Endodermal cell (in vitro differentiated cells): ENCODE data around the gene HIC1. TPM values are rescaled to one million over a fixed set of nuclear protein-coding genes. Genes with fewer than 3 reads are reported as not detected.

Experiments used
- DNase-seq: peaks from one replicate; pipeline ENCODE4 v3.0.0-alpha.2; 2017
- H3K27ac ChIP-seq: 2 replicates; pipeline ENCODE4 v1.5.1; 2013; ENCODE audit warnings: mild to moderate bottlenecking, low read depth, low read length, moderate library complexity
- H3K27me3 ChIP-seq: 2 replicates; pipeline ENCODE4 v1.6.1; 2013; ENCODE audit warnings: mild to moderate bottlenecking, low read length, moderate library complexity; ENCODE audit not compliant: insufficient read depth, control insufficient read depth, poor library complexity, severe bottlenecking
- H3K36me3 ChIP-seq: 2 replicates; pipeline ENCODE4 v1.7.0; 2013; ENCODE audit warnings: mild to moderate bottlenecking, low read length, moderate library complexity; ENCODE audit not compliant: control insufficient read depth, insufficient read depth
- H3K4me1 ChIP-seq: one replicate; pipeline ENCODE4 v1.7.0; 2013; ENCODE audit warnings: low read length; ENCODE audit not compliant: control insufficient read depth, insufficient read depth
- H3K4me3 ChIP-seq: 2 replicates; pipeline ENCODE4 v1.5.1; 2013; ENCODE audit warnings: mild to moderate bottlenecking, low read length, moderate library complexity
- H3K9ac ChIP-seq: 2 replicates; pipeline ENCODE4 v1.6.1; 2013; ENCODE audit warnings: mild to moderate bottlenecking, low read length, moderate library complexity; ENCODE audit not compliant: poor library complexity, severe bottlenecking; ENCODE audit errors: extremely low read depth
- H3K9me3 ChIP-seq: 2 replicates; pipeline ENCODE4 v1.6.1; 2013; ENCODE audit warnings: mild to moderate bottlenecking, low read length, moderate library complexity; ENCODE audit not compliant: control insufficient read depth
- H3K27ac Mint-ChIP-seq: 2 replicates; pipeline ENCODE4 v1.8.0; 2020; ENCODE audit warnings: mixed read lengths
- H3K27me3 Mint-ChIP-seq: 2 replicates; pipeline ENCODE4 v1.8.0; 2021; ENCODE audit warnings: mild to moderate bottlenecking, mixed read lengths; ENCODE audit not compliant: insufficient read depth
- H3K36me3 Mint-ChIP-seq: 2 replicates; pipeline ENCODE4 v1.8.0; 2020; ENCODE audit warnings: low read depth, mixed read lengths
- H3K4me1 Mint-ChIP-seq: 2 replicates; pipeline ENCODE4 v1.8.0; 2020; ENCODE audit warnings: mixed read lengths
- H3K4me3 Mint-ChIP-seq: 2 replicates; pipeline ENCODE4 v1.8.0; 2020; ENCODE audit warnings: mild to moderate bottlenecking, moderate library complexity, mixed read lengths
- H3K9me3 Mint-ChIP-seq: 2 replicates; pipeline ENCODE4 v1.8.0; 2020; ENCODE audit warnings: mild to moderate bottlenecking, mixed read lengths
- CTCF ChIP-seq: fragments of 200-600 bp; sonication (generic); conservative IDR thresholded peaks from 2 replicates; pipeline ENCODE4 v1.5.0; 2021; ENCODE audit warnings: antibody characterized with exemption, mild to moderate bottlenecking
- WGBS, 2 experiments: methylation state at CpG; one replicate each; pipeline versions ENCODE4 v1.1.5 to v1.1.7; 2013; ENCODE audit warnings: missing lambda C conversion rate in 2 of 2, mixed read lengths in 1 of 2; ENCODE audit not compliant: insufficient coverage in 1 of 2, insufficient read length in 1 of 2; 5-methylcytosine and 5-hydroxymethylcytosine counted together
- total RNA-seq, 2 donors: library from RNA; stranded (reverse); fragmentation: NEBNext Ultra II Directional in 1 of 2; extraction: Animal tissue kit (Norgen Biotek cat#: 25700) in 1 of 2; gene quantifications; 2 replicates in 1 of 2; 3 replicates in 1 of 2; pipeline ENCODE4 v1.2.1, GENCODE V29; 2021

The HIC1 gene
- total RNA-seq, 2 donors from 2014 or later = 0.13 to 0.57 TPM

GRCh38 chr17:2062571-2063183, 7.8 kb downstream of the HIC1 start:
- peaks cover 41% of the 10 kb centered on the region for H3K27me3 Mint-ChIP-seq
- 35 to 56% methylated on average over 10 to 11 of the region's 11 CpGs for WGBS, 2 experiments
- Histone ChIP-seq H3K9me3 (no peaks in the 10 kb centered on the region), H3K36me3 (peaks cover 72% of the 10 kb centered on the region), H3K4me1 (peaks cover 10% of the 10 kb centered on the region), H3K27me3 (peaks cover 38% of the 10 kb centered on the region), H3K4me3 (no peak overlapping the region), H3K9ac (no peak overlapping the region), H3K27ac (no peak overlapping the region)
- peaks cover 50% of the 10 kb centered on the region for H3K36me3 Mint-ChIP-seq
- no peak for TF ChIP-seq CTCF
- peaks cover 29% of the 10 kb centered on the region for H3K4me1 Mint-ChIP-seq
- no peak overlapping the region for H3K4me3 Mint-ChIP-seq
- DNase-seq = peak; percentile 81
- H3K27ac Mint-ChIP-seq = peak overlapping the region; percentile 58
- H3K9me3 Mint-ChIP-seq = peaks cover 3% of the 10 kb centered on the region

GRCh38 chr17:2063261-2064146, 8.6 kb downstream of the HIC1 start:
- H3K9me3 ChIP-seq = no peaks in the 10 kb centered on the region
- peaks cover 10% of the 10 kb centered on the region for H3K4me1 ChIP-seq
- H3K27me3 Mint-ChIP-seq = peaks cover 33% of the 10 kb centered on the region
- DNase-seq = no peak
- no peak for TF ChIP-seq CTCF
- H3K9me3 Mint-ChIP-seq = no peaks in the 10 kb centered on the region
- H3K27me3 ChIP-seq = peaks cover 30% of the 10 kb centered on the region
- no peak overlapping the region for H3K9ac ChIP-seq
- H3K4me3 ChIP-seq = no peak overlapping the region
- 84 to 92% methylated on average over 14 to 16 of the region's 16 CpGs for WGBS, 2 experiments
- no peak overlapping the region for H3K27ac ChIP-seq
- peaks cover 80% of the 10 kb centered on the region for H3K36me3 ChIP-seq
- H3K27ac Mint-ChIP-seq = no peak overlapping the region
- H3K4me1 Mint-ChIP-seq = peaks cover 29% of the 10 kb centered on the region
- peaks cover 57% of the 10 kb centered on the region for H3K36me3 Mint-ChIP-seq
- H3K4me3 Mint-ChIP-seq = no peak overlapping the region

GRCh38 chr17:2064147-2064489, 9.2 kb downstream of the HIC1 start:
- Mint-ChIP-seq H3K27ac (no peak overlapping the region), H3K9me3 (no peaks in the 10 kb centered on the region), H3K36me3 (peaks cover 60% of the 10 kb centered on the region), H3K4me1 (peaks cover 29% of the 10 kb centered on the region), H3K27me3 (peaks cover 28% of the 10 kb centered on the region), H3K4me3 (no peak overlapping the region)
- no peaks in the 10 kb centered on the region for H3K9me3 ChIP-seq
- peaks cover 86% of the 10 kb centered on the region for H3K36me3 ChIP-seq
- WGBS, 2 experiments = 76 to 80% methylated on average over 5 of the region's 5 CpGs
- H3K9ac ChIP-seq = no peak overlapping the region
- H3K4me3 ChIP-seq = no peak overlapping the region
- H3K27ac ChIP-seq = no peak overlapping the region
- no peak for TF ChIP-seq CTCF
- no peak for DNase-seq
- H3K27me3 ChIP-seq = peaks cover 24% of the 10 kb centered on the region
- H3K4me1 ChIP-seq = peaks cover 10% of the 10 kb centered on the region
